Stimulated activated CD8-positive, alpha-beta memory T cell treated with anti-CD3 and anti-CD28 coated beads, Interleukin-12 subunit alpha, Interleukin-12 subunit beta, amount 100 ng/mL, for 24 hours (primary cell): Measurements from ENCODE around the gene FLRT2.

ENCODE experiments used
- DNase-seq: peaks from one replicate; pipeline ENCODE4 v3.0.0-alpha.2; 2020; ENCODE audit errors: extremely low read depth

FLRT2 gene

DNA sequence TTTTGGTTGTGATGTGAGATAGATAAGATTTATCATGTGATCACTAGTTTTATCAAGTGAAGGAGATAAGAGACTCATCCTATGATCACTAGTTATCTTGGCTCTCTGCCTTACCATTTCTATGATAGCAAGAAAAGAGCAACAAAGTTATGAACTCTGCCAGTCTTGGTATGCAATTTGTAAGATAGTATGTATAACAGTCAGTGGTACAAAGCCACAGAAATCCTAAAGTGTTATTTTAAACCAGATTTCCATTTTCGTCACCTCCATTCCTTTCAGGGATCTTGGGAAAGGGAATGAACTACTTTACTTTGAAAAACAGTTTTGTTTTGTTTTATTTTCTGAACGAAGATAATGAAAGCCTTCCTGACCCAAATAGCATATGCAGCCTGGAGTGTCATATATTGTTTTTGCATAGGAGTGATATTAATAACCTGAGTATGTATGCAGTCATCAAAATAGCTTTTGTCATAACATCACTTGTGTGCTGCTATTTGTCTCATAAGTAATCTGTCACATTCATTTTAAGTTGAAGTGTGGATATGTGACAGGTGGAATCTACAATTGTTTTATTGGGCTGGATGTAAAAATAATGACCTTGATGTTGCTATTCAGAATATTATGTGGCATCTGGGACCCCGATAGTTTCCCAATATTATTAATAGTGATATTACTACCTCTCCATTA lies 35.0 kb downstream of the FLRT2 start:
- no peak for DNase-seq

GRCh38 chr14:85565862-85566296 lies 35.9 kb downstream of the FLRT2 start:
- DNase-seq: no peak

GRCh38 chr14:85566603-85567002 lies 36.7 kb downstream of the FLRT2 start:
- no peak for DNase-seq

- DNase-seq: no peak
Measured at GRCh38 chr14:85572011-85572410, 42.1 kb downstream of the FLRT2 start.

DNA sequence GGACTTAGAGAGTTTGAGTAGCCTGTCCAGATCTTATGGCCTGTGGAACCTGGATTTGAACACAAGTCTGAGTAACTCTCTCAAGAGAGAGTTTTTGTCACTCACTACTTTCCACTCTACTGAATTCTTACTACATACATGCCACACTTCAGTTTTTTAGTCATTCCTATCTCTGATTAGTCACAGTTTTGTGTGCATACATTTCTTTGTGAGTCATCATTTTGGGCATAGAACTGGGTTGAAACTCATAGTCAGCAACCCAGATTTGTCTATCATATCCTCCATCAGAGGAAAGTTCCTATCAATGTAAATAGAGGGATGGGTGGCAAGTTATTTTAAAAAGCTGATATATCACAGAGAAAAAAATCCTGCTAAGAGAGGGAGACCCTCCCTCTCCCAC lies 42.9 kb downstream of the FLRT2 start:
- DNase-seq: no peak

- no peak for DNase-seq
Measured at GRCh38 chr14:85573406-85573805, 43.5 kb downstream of the FLRT2 start.

DNA sequence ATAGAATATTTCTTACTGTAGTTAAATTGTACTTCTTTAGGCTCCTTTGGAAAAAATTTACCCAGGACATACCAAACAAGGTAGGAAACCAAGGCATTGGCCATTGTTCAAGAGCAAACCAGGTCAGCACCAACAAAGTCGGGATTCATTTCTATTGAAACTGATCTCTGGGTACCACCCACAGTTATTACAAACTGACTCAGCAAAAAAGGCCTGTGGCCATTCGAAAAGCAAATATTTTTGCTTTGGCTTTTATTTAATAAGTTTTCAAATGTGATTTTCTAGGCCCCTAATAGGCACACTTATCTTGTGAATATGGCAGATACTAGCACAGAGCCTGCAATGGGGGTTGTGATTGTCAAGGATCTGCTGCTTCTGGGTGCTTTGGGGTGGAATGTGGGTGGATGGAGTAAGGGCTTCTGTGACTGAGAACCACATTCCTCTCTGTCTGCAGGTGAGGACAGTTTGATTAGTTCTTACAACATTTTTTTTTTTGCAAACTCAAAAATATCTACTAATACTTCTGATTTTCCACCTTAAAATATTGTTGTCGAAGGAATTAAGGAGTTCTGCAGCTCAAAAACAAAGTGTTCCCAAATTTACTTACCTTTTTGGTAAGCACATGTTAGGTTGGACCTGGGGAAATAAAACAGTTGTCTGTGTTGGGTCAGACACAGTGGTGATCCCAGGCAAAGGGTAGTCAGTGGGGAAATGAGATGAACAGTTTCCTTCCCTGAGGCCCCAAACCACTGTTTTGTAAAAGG lies 45.1 kb downstream of the FLRT2 start:
- DNase-seq: no peak

- DNase-seq: no peak
Measured at GRCh38 chr14:85575617-85575898, 45.6 kb downstream of the FLRT2 start.

DNA sequence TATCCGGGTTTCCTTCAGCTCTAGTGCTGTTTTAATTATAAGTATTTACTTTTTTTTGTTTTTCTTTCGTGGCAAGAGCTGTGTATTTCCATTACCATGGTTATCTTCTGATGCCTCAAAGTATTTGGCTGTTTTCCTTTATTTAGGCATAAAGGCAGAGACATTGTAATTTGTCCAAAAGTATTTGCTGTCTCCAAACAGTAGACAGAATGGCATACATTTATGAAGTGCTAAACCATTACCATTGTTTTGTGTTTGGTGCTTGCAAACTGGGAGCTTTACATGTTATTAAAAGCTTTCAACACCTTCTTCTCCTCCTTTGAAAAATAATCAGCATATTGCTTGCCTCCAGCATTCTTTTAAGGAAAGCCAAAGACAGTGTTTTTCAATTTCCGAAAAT lies 46.3 kb downstream of the FLRT2 start:
- DNase-seq: no peak

DNA sequence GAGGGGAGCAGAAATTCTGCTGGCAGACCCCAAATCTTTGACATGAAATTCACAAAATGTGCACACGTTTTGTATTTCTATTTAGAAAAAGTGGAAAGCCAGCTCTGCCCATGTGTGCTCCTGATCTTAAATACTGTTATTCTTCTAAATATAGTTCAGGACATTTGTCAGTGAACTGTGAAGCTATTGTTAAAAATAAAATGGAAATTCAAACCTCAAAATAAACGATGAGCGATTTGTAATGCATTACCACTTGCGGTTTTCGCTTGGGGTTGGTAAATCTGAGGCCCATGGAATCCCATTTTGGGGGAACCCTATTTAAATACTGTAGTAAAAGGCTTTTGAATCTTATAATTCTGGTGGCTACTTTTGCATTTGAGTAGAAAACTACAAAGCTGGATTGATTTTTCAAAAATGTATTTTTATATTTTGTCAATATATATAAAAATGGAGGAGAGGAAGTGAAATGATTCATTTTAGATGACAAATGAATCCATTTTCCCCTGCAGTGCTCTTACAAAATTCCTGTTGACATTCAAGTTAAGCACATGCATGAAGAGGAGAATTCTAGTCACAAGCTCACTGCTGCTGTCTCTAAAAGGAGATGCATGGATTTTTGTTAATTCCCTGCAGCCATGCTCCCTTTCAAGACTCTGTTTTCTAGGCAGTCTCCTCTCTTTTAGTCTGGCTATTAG lies 47.1 kb downstream of the FLRT2 start:
- no peak for DNase-seq

GRCh38 chr14:85577543-85578114 lies 47.7 kb downstream of the FLRT2 start:
- DNase-seq: no peak

DNA sequence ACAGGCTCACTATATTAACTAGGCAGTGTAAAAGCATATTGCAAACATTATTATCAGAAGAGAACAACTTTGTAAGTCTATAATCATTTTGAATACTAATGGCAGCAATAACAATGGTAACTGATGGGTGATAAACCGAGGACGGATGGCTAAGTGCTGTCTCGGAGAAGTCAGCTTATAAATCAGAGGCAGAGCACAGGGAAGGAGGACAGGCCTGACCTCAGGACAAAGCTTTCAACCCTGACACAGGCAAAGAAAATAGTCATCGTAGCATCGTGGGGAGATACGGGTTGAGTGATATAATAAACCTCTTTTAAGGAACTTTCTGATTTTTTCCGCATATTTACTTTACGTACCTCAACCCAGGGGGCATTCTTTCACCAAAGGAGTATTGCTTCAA lies 48.4 kb downstream of the FLRT2 start:
- no peak for DNase-seq

DNA sequence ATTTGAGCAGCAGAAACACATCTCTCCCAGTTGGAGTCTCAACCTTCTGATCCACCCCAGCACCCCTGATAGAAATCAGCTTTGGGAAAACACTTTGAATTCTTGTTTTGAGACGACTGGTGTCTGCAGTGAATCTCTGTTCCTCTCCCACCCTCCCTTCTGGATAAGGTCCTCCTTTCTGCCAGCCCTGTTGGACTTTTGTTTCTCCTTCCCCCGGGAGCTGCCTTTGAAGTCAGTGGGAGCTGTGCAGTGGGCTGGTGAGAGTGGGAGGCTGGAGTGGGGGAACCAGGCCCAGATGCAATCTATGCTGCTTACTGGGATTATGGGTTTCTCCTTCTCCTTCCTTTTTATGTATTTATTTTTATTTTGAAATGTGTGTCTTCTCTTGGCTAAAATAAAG lies 49.0 kb downstream of the FLRT2 start:
- DNase-seq: no peak

- no peak for DNase-seq
Measured at GRCh38 chr14:85579942-85580341, 50.0 kb downstream of the FLRT2 start.

DNA sequence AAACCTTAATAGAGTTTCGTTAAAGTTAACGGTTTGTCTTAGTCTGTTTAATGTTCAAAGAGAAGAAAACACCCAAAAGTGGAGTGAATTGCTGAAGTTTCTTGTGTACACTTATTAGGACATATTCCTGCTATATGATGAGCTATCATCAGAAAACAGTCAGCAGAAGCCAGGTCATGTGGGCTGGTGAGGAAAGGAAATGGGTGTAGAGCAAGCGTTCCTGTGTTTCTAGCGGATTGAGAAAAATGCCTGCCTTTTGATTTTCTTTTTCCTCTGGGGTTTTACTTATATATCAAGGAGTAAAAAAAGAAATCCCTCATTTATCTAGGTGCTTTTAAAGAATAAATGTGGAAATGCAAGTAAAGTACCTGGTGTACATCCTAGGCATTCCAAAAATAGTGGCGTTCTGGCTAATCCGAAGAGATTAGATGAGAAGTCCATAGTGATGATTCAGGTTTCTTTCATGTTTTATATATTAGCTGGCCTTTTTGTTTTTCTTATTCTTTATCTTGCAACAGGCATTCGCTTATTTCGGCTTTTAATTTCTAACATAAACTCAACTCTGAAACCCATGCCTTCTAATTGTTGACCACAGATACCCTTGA lies 50.7 kb downstream of the FLRT2 start:
- DNase-seq: no peak

DNA sequence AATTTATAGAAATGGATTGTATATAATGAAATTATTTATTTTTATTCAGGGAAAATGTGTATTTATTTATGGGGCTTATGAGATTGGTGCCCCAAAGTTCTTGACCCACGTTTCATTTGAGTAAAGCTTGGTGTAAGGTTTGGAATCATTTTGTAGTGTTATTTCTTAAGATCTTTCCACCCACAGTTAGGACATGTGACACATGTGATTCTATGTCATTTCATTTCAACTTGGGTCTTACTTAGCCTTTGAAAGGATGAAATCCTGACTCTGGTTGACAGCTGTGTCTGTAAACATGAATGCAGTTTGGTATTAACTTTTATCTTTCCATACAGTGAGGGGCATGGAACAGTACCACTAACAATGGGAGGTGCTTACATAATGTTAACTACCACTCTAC lies 51.7 kb downstream of the FLRT2 start:
- no peak for DNase-seq

GRCh38 chr14:85583380-85583779 lies 53.4 kb downstream of the FLRT2 start:
- no peak for DNase-seq

GRCh38 chr14:85584481-85584880 lies 54.5 kb downstream of the FLRT2 start:
- no peak for DNase-seq

GRCh38 chr14:85587151-85587711 lies 57.3 kb downstream of the FLRT2 start:
- no peak for DNase-seq

- no peak for DNase-seq
Measured at GRCh38 chr14:85590784-85591183, 60.8 kb downstream of the FLRT2 start.

- no peak for DNase-seq
Measured at GRCh38 chr14:85594217-85594616, 64.3 kb downstream of the FLRT2 start.

GRCh38 chr14:85595981-85596380 lies 66.0 kb downstream of the FLRT2 start:
- no peak for DNase-seq
